ENCODE measurements around the gene TNFAIP8L1.

DNA sequence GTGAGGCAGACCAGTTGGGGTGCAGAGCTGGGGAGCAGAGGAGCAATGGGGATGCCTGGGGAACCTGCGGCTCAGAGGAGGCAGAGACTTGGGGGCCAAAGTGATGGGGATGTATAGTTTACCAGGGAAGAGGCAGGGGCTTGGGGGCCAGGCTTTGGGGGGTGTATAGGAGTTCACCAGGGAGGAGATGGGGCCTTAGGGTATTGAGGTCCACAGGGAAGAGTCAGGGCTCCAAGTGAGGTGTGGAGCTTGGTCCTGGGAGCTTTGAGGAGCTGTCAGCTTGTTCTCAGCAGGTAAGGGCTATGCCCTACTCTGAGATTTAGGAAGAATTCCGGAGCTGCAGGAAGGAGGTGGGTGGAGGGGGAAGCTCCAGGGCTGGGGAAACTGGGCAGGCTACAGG lies 10.8 kb downstream of the TNFAIP8L1 start:
- TF ChIP-seq ZBTB7A (IDR thresholded peaks at IDR 0.05; ENCODE audit: low read depth) (no peak), RAD21 (IDR thresholded peaks at IDR 0.05; ENCODE audit: low read depth) (no peak)
- TF ChIP-seq, protein P1, sequence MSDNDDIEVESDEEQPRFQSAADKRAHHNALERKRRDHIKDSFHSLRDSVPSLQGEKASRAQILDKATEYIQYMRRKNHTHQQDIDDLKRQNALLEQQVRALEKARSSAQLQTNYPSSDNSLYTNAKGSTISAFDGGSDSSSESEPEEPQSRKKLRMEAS (IDR thresholded peaks at IDR 0.05) = no peak

All from Ishikawa (cell line).